Measurements from ENCODE around the gene ZNF467.

ZNF467 gene

GRCh38 chr7:149714910-149715471 is 58.4 kb downstream of the ZNF467 start:
- H3K4me3 ChIP-seq (ENCODE audit: low read depth, low read length) = peak overlapping the region; percentile 58
- no peak for DNase-seq (ENCODE audit: low read depth)

More at GRCh38 chr7:149714910-149715471, 58.4 kb downstream of the ZNF467 start:
- TF ChIP-seq CTCF (IDR thresholded peaks at IDR 0.05; ENCODE audit: insufficient read depth, low read depth, low read length, missing control alignments) = no peak

Data from GM12865 (cell line).